ENCODE measurements around the gene IMPA2. TPM values are rescaled to one million over a fixed set of nuclear protein-coding genes. Genes with fewer than 3 reads are reported as not detected.
A peak's percentile ranks its signal among the peaks of the same experiment; 100 is the strongest.

Gene IMPA2
- total and polyA plus RNA-seq, 2 of the 4 experiments (the other 2 are of a cell fraction), result 5.4 to 5.5 TPM

DNA sequence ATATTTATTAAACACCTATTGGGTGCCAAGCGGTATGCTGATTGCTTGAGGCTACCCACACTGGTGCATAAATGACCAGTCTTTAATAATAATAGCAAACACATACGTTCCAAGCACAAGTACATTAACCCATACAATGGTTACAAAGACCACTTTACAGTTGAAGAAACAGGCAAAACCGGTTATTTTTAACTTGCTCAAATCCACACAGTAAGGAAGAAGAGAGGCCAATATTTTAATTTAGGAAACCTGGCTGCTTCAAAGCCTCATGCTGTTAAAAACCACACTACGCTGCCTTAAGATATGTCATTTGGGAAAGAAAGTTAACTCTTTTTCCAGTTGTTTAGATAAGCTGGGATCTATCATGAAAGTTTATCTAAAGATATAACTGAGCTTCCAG is 2.4 kb upstream of the IMPA2 start:
- ATAC-seq (ENCODE audit: low read depth), result no peak
- Histone ChIP-seq H3K79me1 (ENCODE audit: low read depth in 1 of 2, low read length in 2 of 2) (peaks cover 5 to 9% of the 10 kb centered on the region in 2 experiments; a peak in 2 of 4 replicates), H3K14ac (replicated peaks; ENCODE audit: low read depth, low read length) (no peak overlapping the region), H2AK9ac (replicated peaks; ENCODE audit: low read depth, low read length, poor library complexity) (no peak overlapping the region), H2BK5ac (ENCODE audit: low read depth, low read length, poor library complexity, severe bottlenecking) (no peak overlapping the region), H3K36me3 (ENCODE audit: control insufficient read depth, insufficient read depth, low read length) (no peaks in the 10 kb centered on the region), H3K4me2 (ENCODE audit: low read depth, low read length) (no peak overlapping the region), H2AFZ (replicated peaks; ENCODE audit: low read length, poor library complexity) (no peak overlapping the region), H3K18ac (ENCODE audit: low read depth, low read length) (no peak overlapping the region), H2BK20ac (ENCODE audit: low read depth, low read length) (no peak overlapping the region), H3K9ac (ENCODE audit: low read depth, low read length) (no peak overlapping the region), H3K4me1 (ENCODE audit: control insufficient read depth, insufficient read depth, low read length) (peaks cover 7% of the 10 kb centered on the region), H2BK15ac (ENCODE audit: low read depth, low read length) (no peak overlapping the region), H4K91ac (ENCODE audit: insufficient read depth, low read depth, low read length) (no peak overlapping the region), H3K56ac (ENCODE audit: extremely low read depth, insufficient read depth, low read length) (no peak overlapping the region), H4K8ac (ENCODE audit: low read depth in 2 of 2, low read length in 2 of 2) (no peak overlapping the region), H2BK120ac (ENCODE audit: low read depth, low read length) (no peak overlapping the region), H3K9me3 (ENCODE audit: control insufficient read depth, insufficient read depth, low read length) (no peaks in the 10 kb centered on the region), H3K27me3 (ENCODE audit: control insufficient read depth, insufficient read depth, low read length) (no peaks in the 10 kb centered on the region), H4K20me1 (ENCODE audit: insufficient read depth, low read length) (no peaks in the 10 kb centered on the region), H3K4ac (ENCODE audit: low read depth, low read length) (no peak overlapping the region), H3K27ac (ENCODE audit: insufficient read depth, low read length) (no peak overlapping the region), H3K23ac (ENCODE audit: low read depth, low read length) (no peak overlapping the region), H3K9me1 (ENCODE audit: insufficient read depth, low read length) (0 out of 2 replicates have a peak, but pooled peaks cover 3% of the 10 kb centered on the region), H4K5ac (ENCODE audit: low read depth, low read length) (no peak overlapping the region), H3K4me3 (ENCODE audit: insufficient read depth, low read depth, low read length) (no peak overlapping the region), H2AK5ac (ENCODE audit: low read depth, low read length) (0 out of 2 replicates have a peak overlapping the region, but pooled peaks have one; percentile 8)
- dilution Hi-C loops (cut with HindIII; ENCODE audit: low sequenced_read_pairs, unreplicated experiment) (no loop called here), in situ Hi-C loops (cut with MboI; ENCODE audit: low sequenced_read_pairs) (no loop called here), intact Hi-C loops (cut with micrococcal nuclease) (no loop called here)
- CTCF ChIA-PET, result interaction anchor here (0.5 kb wide), 1 partner anchor 53 kb away, joined by 3 read pairs; no protein-coding TSS in a partner anchor
- TF ChIP-seq POLR2A (IDR thresholded peaks at IDR 0.05; ENCODE audit: low read depth, low read length), result no peak
- no peak for TF ChIP-seq CHD1 (IDR thresholded peaks at IDR 0.05; ENCODE audit: low read depth, low read length)
- TF ChIP-seq, protein P1, sequence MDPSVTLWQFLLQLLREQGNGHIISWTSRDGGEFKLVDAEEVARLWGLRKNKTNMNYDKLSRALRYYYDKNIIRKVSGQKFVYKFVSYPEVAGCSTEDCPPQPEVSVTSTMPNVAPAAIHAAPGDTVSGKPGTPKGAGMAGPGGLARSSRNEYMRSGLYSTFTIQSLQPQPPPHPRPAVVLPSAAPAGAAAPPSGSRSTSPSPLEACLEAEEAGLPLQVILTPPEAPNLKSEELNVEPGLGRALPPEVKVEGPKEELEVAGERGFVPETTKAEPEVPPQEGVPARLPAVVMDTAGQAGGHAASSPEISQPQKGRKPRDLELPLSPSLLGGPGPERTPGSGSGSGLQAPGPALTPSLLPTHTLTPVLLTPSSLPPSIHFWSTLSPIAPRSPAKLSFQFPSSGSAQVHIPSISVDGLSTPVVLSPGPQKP (IDR thresholded peaks at IDR 0.05; ENCODE audit: borderline replicate concordance, low read depth, low read length), result no peak
- no peak for TF ChIP-seq CEBPB (IDR thresholded peaks at IDR 0.05; ENCODE audit: low read depth, low read length)
- no peak for TF ChIP-seq FOS (IDR thresholded peaks at IDR 0.05; ENCODE audit: low read depth, low read length)
- no peak for TF ChIP-seq MAFK (IDR thresholded peaks at IDR 0.05; ENCODE audit: low read depth, low read length)
- TF ChIP-seq RFX5 (IDR thresholded peaks at IDR 0.05; ENCODE audit: low read depth, low read length), result no peak
- TF ChIP-seq RAD21 (IDR thresholded peaks at IDR 0.05; ENCODE audit: low read length), result no peak
- TF ChIP-seq NFE2L2 (IDR thresholded peaks at IDR 0.05; ENCODE audit: low read depth, low read length), result no peak
- TF ChIP-seq, protein P2, sequence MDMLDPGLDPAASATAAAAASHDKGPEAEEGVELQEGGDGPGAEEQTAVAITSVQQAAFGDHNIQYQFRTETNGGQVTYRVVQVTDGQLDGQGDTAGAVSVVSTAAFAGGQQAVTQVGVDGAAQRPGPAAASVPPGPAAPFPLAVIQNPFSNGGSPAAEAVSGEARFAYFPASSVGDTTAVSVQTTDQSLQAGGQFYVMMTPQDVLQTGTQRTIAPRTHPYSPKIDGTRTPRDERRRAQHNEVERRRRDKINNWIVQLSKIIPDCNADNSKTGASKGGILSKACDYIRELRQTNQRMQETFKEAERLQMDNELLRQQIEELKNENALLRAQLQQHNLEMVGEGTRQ (IDR thresholded peaks at IDR 0.05; ENCODE audit: low read depth, low read length), result no peak
- TF ChIP-seq MXI1 (IDR thresholded peaks at IDR 0.05; ENCODE audit: borderline replicate concordance, low read depth, low read length), result no peak
- TF ChIP-seq, protein P3, sequence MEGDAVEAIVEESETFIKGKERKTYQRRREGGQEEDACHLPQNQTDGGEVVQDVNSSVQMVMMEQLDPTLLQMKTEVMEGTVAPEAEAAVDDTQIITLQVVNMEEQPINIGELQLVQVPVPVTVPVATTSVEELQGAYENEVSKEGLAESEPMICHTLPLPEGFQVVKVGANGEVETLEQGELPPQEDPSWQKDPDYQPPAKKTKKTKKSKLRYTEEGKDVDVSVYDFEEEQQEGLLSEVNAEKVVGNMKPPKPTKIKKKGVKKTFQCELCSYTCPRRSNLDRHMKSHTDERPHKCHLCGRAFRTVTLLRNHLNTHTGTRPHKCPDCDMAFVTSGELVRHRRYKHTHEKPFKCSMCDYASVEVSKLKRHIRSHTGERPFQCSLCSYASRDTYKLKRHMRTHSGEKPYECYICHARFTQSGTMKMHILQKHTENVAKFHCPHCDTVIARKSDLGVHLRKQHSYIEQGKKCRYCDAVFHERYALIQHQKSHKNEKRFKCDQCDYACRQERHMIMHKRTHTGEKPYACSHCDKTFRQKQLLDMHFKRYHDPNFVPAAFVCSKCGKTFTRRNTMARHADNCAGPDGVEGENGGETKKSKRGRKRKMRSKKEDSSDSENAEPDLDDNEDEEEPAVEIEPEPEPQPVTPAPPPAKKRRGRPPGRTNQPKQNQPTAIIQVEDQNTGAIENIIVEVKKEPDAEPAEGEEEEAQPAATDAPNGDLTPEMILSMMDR (conservative IDR thresholded peaks at IDR 0.05; ENCODE audit: low read depth, low read length), result no peak
- POLR2A ChIA-PET (ENCODE audit: unreplicated experiment), result no interaction called here
- BruUV-seq (replicated peaks), result no TSS peak
- no peak for DNase-seq
- no CpG with 5 or more reads among the region's 4 CpGs for WGBS, 2 experiments (ENCODE audit: extremely low coverage in 2 of 2, insufficient read length in 1 of 2)
